Sigmoid colon (tissue), 4 donors: ENCODE data around the gene MEF2A.

ENCODE experiments used
- EP300 ChIP-seq, 4 donors: sonication (generic); formaldehyde crosslinking; IDR thresholded peaks; one replicate each; pipeline ENCODE4 v1.6.1; 2017; ENCODE audit warnings: antibody characterized with exemption in 4 of 4
- POLR2A ChIP-seq, 2 donors: fragments of 450-650 bp; IDR thresholded peaks; one replicate each; pipeline ENCODE4 v1.6.1; 2016; ENCODE audit warnings: antibody characterized with exemption in 2 of 2, mild to moderate bottlenecking in 2 of 2, moderate library complexity in 2 of 2
- POLR2AphosphoS5 ChIP-seq, 4 donors: sonication (generic); formaldehyde crosslinking; IDR thresholded peaks; one replicate each; pipeline ENCODE4 v1.6.1; 2017; ENCODE audit warnings: antibody characterized with exemption in 4 of 4
- TF ChIP-seq, protein P1 (sequence below), 4 experiments: fragments of 450-650 bp in 3 of 4; fragments of 200-600 bp in 1 of 4; IDR thresholded peaks; one replicate each; pipeline ENCODE4 v1.5.1; 2016 to 2019; ENCODE audit warnings: antibody characterized with exemption in 4 of 4, mild to moderate bottlenecking in 3 of 4, moderate library complexity in 2 of 4

DNA sequence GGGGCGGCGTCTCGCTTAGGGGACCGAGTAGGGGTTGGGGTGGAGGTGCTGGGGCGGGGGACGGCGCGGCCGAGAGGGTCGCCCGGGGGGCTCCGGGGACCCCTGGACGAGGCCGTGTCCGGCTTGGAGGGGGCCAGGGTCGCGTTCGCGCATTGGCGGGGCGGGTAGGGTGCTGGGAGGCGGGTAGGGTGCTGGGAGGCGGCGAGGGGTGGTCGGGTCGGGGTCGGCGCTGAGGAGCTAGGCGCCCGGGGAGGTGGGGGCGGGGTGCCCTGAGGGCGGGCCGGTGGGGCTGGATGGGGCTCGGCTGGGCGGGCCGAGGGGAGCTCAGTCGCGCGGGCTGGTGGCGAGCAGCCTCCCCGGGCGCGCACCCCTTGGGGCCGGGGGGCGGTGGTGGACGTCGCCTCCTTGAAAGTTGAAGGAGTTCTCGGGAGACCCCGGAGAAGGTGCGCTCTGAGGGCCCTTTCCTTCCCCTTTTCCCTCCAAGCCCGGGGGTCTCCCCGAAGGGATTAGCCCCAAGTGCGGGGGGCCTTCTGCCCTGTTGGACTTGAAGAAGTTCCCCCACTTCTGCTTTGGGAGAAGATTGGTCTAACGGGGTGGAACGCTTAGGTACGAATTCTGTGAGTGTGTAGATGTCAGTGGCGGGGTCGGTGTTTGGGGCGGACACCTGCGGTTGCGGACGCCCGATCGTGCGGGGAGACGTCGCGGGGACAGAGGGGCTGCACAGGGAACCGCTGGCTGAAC is 543 bp downstream of the MEF2A start:
- TF ChIP-seq, protein P1, sequence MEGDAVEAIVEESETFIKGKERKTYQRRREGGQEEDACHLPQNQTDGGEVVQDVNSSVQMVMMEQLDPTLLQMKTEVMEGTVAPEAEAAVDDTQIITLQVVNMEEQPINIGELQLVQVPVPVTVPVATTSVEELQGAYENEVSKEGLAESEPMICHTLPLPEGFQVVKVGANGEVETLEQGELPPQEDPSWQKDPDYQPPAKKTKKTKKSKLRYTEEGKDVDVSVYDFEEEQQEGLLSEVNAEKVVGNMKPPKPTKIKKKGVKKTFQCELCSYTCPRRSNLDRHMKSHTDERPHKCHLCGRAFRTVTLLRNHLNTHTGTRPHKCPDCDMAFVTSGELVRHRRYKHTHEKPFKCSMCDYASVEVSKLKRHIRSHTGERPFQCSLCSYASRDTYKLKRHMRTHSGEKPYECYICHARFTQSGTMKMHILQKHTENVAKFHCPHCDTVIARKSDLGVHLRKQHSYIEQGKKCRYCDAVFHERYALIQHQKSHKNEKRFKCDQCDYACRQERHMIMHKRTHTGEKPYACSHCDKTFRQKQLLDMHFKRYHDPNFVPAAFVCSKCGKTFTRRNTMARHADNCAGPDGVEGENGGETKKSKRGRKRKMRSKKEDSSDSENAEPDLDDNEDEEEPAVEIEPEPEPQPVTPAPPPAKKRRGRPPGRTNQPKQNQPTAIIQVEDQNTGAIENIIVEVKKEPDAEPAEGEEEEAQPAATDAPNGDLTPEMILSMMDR (IDR thresholded peaks at IDR 0.05), result no peak
- TF ChIP-seq POLR2AphosphoS5 (IDR thresholded peaks at IDR 0.05), result peak in 3 of 4 donors; percentile 5 to 25 (median 5)
- TF ChIP-seq POLR2A (IDR thresholded peaks at IDR 0.05), result no peak
- TF ChIP-seq EP300 (IDR thresholded peaks at IDR 0.05), result no peak
